Esophagus muscularis mucosa (tissue), 3 donors: ENCODE results near the gene EPC1.

ENCODE experiments used
- CTCF ChIP-seq, 3 experiments: fragments of 200-600 bp in 2 of 3; fragments of 450-650 bp in 1 of 3; sonication (generic) in 2 of 3; IDR thresholded peaks; one replicate each; pipeline ENCODE4 v1.5.1; 2017 to 2019; ENCODE audit warnings: antibody characterized with exemption in 3 of 3, mild to moderate bottlenecking in 2 of 3, moderate library complexity in 1 of 3
- POLR2A ChIP-seq: fragments of 450-650 bp; IDR thresholded peaks from one replicate; pipeline ENCODE4 v1.6.1; 2017; ENCODE audit warnings: antibody characterized with exemption, moderate library complexity, mild to moderate bottlenecking, low read depth
- POLR2AphosphoS5 ChIP-seq, 2 donors: sonication (generic); formaldehyde crosslinking; IDR thresholded peaks; one replicate each; pipeline ENCODE4 v1.6.1; 2017; ENCODE audit warnings: antibody characterized with exemption in 2 of 2

DNA sequence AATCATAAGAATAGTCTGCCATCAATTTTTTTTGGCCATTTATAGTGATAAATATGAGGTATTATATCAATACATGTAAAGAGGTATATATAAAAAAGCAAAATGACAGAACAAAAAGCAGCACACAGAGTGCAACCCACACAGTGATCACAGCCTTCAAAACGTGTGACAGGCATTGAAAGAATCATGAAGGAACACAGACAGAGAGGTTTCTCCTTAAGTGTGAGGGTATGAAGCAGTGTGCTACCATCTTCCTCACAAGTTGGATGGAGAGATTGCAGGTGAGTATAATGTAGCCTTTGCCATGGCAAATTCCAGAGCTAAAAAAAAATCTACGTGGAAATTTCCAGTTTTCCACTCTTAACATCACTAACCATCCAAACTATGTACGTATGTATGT is 19.6 kb upstream of the EPC1 start:
- TF ChIP-seq POLR2A: no peak
- no peak for TF ChIP-seq CTCF (IDR thresholded peaks at IDR 0.05)
- TF ChIP-seq POLR2AphosphoS5 (IDR thresholded peaks at IDR 0.05): no peak
